ENCODE data around the gene PSTPIP2. TPM values are rescaled to one million over a fixed set of nuclear protein-coding genes. Genes with fewer than 3 reads are reported as not detected.

The PSTPIP2 gene
- total and polyA plus RNA-seq, 2 donors (not counting 3 experiments of a cell fraction or from before 2014, with no cell fraction given): 1.6 to 4.9 TPM

DNA sequence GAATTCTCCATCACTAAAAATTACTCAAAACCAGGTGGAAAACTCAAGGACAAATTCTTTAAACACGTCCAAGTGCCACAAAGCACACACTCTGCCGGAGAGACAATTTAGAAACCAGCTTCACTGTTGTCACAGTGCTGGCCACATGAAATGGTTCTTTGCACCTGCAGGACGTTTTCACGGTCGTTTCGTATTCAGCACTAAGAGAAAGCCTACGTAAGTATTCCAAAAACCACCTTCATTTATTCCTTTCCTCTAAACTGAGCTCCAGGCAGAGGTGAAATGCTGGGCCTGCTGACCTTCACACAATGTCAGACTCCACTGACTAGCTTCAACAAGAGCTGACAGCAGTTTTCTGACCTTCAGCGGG, 25.4 kb upstream of the PSTPIP2 start:
- dilution Hi-C loops (cut with MboI; ENCODE audit: extremely low pct_ligation_motif_present, low sequenced_read_pairs) (no loop called here), intact Hi-C loops (cut with micrococcal nuclease) (no loop called here)
- CTCF ChIA-PET: interaction anchor here (0.8 to 1.7 kb wide), 5 partner anchors 14 to 561 kb away, joined by 3 to 11 read pairs (median 3); no protein-coding TSS in a partner anchor
- TSS peak; percentile 33 for BruUV-seq (replicated peaks)
- Histone ChIP-seq H3K9me1 (replicated peaks; ENCODE audit: control insufficient read depth, extremely low read depth, insufficient read depth, low read length) (no peaks in the 10 kb centered on the region), H3K9me3 (replicated peaks; ENCODE audit: control insufficient read depth, insufficient read depth, low read length) (no peaks in the 10 kb centered on the region), H2AFZ (ENCODE audit: low read depth, low read length) (peak overlapping the region; percentile 91), H3K4me1 (ENCODE audit: control insufficient read depth, extremely low read depth, insufficient read depth, low read length) (peaks cover 16% of the 10 kb centered on the region), H3K27ac (ENCODE audit: insufficient read depth, low read depth, low read length) (peak overlapping the region; percentile 55), H3K4me2 (ENCODE audit: insufficient read depth, low read length) (peak overlapping the region; percentile 96), H3K27me3 (ENCODE audit: control insufficient read depth in 2 of 2, insufficient read depth in 2 of 2, low read length in 2 of 2) (no peaks in the 10 kb centered on the region), H3K79me2 (ENCODE audit: control insufficient read depth, insufficient read depth, low read length) (peaks cover 53% of the 10 kb centered on the region), H4K20me1 (replicated peaks; ENCODE audit: control insufficient read depth, extremely low read depth, insufficient read depth, low read length) (no peaks in the 10 kb centered on the region), H3K9ac (replicated peaks; ENCODE audit: extremely low read depth, insufficient read depth, low read length) (peak overlapping the region; percentile 87), H3K4me3 (replicated peaks in 1 of 3; ENCODE audit: insufficient read depth in 1 of 3, low read depth in 1 of 3, low read length in 3 of 3) (peak overlapping the region; percentile 67 to 96 (median 91)), H3K36me3 (ENCODE audit: control insufficient read depth in 2 of 2, extremely low read depth in 1 of 2, insufficient read depth in 2 of 2, low read length in 2 of 2) (peaks cover 2 to 8% of the 10 kb centered on the region in 2 experiments)
- DNase-seq (ENCODE audit: low read depth, low spot score) (no peak), FAIRE-seq (no peak)
- POLR2A ChIA-PET: interaction anchor here (0.6 kb wide), 1 partner anchor 237 kb away, joined by 3 read pairs; no protein-coding TSS in a partner anchor
- TF ChIP-seq GATA2 (IDR thresholded peaks at IDR 0.05; ENCODE audit: insufficient read depth, insufficient read length, low read depth, low read length) (no peak), FOS (IDR thresholded peaks at IDR 0.05; ENCODE audit: borderline replicate concordance, insufficient read depth, low read length) (no peak), EZH2 (IDR thresholded peaks at IDR 0.05; ENCODE audit: borderline replicate concordance, low read depth, low read length, severe bottlenecking) (no peak), MAX (IDR thresholded peaks at IDR 0.05; ENCODE audit: insufficient read depth, insufficient read length) (no peak), JUN (IDR thresholded peaks at IDR 0.05; ENCODE audit: borderline replicate concordance, insufficient read depth, insufficient read length, low read depth) (no peak), POLR2AphosphoS5 (IDR thresholded peaks at IDR 0.05; ENCODE audit: insufficient read depth, low read depth, low read length) (no peak), POLR2A (IDR thresholded peaks at IDR 0.05; ENCODE audit: low read depth, low read length) (no peak), MYC (IDR thresholded peaks at IDR 0.05; ENCODE audit: low read depth, low read length) (no peak), CTCF (IDR thresholded peaks at IDR 0.05; ENCODE audit: extremely low read depth in 1 of 2, insufficient read depth in 1 of 2, low read depth in 1 of 2, low read length in 2 of 2) (no peak)

All from endothelial cell of umbilical vein (primary cell).